Smooth muscle cell (in vitro differentiated cells): ENCODE measurements around the gene TRAF7. TPM values are rescaled to one million over a fixed set of nuclear protein-coding genes. Genes with fewer than 3 reads are reported as not detected.

Experiments
- DNase-seq: peaks from one replicate; lab custom pipeline; 2025; ENCODE audit not compliant: unreplicated experiment; lab: John Stamatoyannopoulos, UW
- H2AFZ ChIP-seq: fragments of 200-600 bp; sonication (generic); 2 replicates; pipeline ENCODE4 v1.6.0; 2016; ENCODE audit warnings: antibody characterized with exemption, low read depth, mild to moderate bottlenecking
- H3F3A ChIP-seq: fragments of 200-600 bp; sonication (generic); 2 replicates; pipeline ENCODE4 v1.6.0; 2017; ENCODE audit warnings: antibody characterized with exemption, low read depth
- H3K27ac ChIP-seq: fragments of 200-600 bp; sonication (generic); 2 replicates; pipeline ENCODE4 v1.5.1; 2016; ENCODE audit warnings: low read depth, mild to moderate bottlenecking
- H3K27me3 ChIP-seq: fragments of 200-600 bp; sonication (generic); 2 replicates; pipeline ENCODE4 v1.6.1; 2016; ENCODE audit warnings: low read depth, mild to moderate bottlenecking
- H3K36me3 ChIP-seq: fragments of 200-600 bp; sonication (generic); 2 replicates; pipeline ENCODE4 v1.5.1; 2016; ENCODE audit warnings: low read depth
- H3K4me1 ChIP-seq: fragments of 200-600 bp; sonication (generic); 2 replicates; pipeline ENCODE4 v1.5.1; 2016; ENCODE audit warnings: low read depth
- H3K4me2 ChIP-seq: fragments of 200-600 bp; sonication (generic); 2 replicates; pipeline ENCODE4 v1.6.0; 2016; ENCODE audit warnings: mild to moderate bottlenecking
- H3K4me3 ChIP-seq: fragments of 200-600 bp; sonication (generic); 2 replicates; pipeline ENCODE4 v1.5.1; 2016; ENCODE audit warnings: mild to moderate bottlenecking
- H3K79me2 ChIP-seq: fragments of 200-600 bp; sonication (generic); 2 replicates; pipeline ENCODE4 v1.6.0; 2016; ENCODE audit warnings: low read depth, mild to moderate bottlenecking
- H3K9ac ChIP-seq: fragments of 200-600 bp; sonication (generic); 2 replicates; pipeline ENCODE4 v1.6.0; 2016; ENCODE audit warnings: low read depth
- H3K9me3 ChIP-seq: fragments of 200-600 bp; sonication (generic); replicated peaks from 2 replicates; pipeline ENCODE4 v1.5.1; 2016; ENCODE audit warnings: low read depth
- H4K20me1 ChIP-seq: fragments of 200-600 bp; sonication (generic); 2 replicates; pipeline ENCODE4 v1.6.0; 2016; ENCODE audit warnings: low read depth
- CTCF ChIP-seq: fragments of 200-600 bp; sonication (generic); IDR thresholded peaks from 2 replicates; pipeline ENCODE4 v1.5.1; 2017; ENCODE audit warnings: borderline replicate concordance, mild to moderate bottlenecking, antibody characterized with exemption; ENCODE audit not compliant: insufficient read depth, poor library complexity, severe bottlenecking
- WGBS: methylation state at CpG from one replicate; pipeline ENCODE4 v1.1.7; 2016; ENCODE audit warnings: low lambda C conversion rate; 5-methylcytosine and 5-hydroxymethylcytosine counted together
- polyA plus RNA-seq: library from polyadenylated mRNA; unstranded; fragments of >200 nt; fragmentation: Nextera tagmentation; extraction: Ambion mirVana; gene quantifications from 2 replicates; pipeline ENCODE4 v1.2.1, GENCODE V29; 2016
- total RNA-seq: library from RNA; depleted of rRNA; stranded (reverse); fragments of >200 nt; gene quantifications from 2 replicates; pipeline ENCODE4 v1.2.3, GENCODE V29; 2014

TRAF7 gene
- total and polyA plus RNA-seq, 2 experiments from 2014 or later = 27.5 to 52.6 TPM

DNA sequence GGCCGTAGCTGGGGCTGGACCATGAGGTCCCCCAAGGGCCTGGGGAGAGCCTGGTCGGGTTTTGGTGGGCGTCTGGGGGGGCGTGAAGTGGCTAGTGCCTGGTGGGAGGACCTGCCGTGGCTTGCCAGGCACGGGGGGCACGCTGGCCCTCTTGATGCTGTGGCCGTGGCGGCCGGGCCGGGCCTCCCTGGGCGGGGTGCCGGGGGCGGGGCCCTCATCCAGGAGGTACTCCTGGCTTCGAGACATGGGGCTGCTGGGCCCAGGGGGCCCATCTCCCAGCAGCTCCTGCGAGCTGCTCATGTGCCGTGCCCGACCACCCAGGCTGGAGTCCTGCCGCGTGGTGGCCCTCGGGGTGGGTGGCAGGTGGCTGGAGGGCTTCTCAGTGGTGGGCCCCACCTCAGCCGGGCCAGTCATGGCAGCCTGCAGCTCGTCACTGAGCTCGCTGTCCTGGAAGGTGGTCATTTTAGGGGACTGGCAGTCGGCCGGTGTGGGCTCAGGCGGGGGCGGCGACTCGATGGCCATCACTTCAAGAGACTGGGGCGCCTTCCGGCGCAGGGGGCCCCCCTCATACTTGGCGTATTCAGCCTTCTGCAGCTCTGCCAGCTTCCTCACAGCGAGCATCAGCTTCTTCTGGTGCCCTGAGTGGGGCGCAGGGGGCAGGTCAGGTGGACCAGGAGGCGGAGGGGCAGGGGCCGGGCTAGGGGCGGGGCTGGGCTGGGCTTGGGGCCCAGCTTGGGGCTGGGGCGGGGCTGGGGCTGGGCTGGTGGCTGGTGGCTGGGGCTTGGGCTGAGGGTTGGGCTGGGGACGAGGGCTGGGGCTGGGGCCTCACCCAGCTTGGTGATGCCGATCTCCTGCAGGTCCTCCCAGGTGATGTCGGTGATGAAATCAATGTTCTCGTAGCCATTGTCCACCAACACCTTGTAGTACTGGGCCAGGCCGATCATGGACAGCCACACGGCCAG is 25.7 kb downstream of the TRAF7 start:
- H3F3A ChIP-seq = no peaks in the 10 kb centered on the region

GRCh38 chr16:2181952-2182351 is 26.4 kb downstream of the TRAF7 start:
- no peak overlapping the region for H3K4me3 ChIP-seq
- H3K4me1 ChIP-seq = no peaks in the 10 kb centered on the region
- no peaks in the 10 kb centered on the region for H3K27me3 ChIP-seq
- no peak overlapping the region for H3K27ac ChIP-seq
- no peak overlapping the region for H3K9ac ChIP-seq
- DNase-seq = no peak
- H3K9me3 ChIP-seq = no peaks in the 10 kb centered on the region
- no peak overlapping the region for H2AFZ ChIP-seq
- no peaks in the 10 kb centered on the region for H3K79me2 ChIP-seq
- no peaks in the 10 kb centered on the region for H3K36me3 ChIP-seq
- no peak overlapping the region for H3K4me2 ChIP-seq
- no peaks in the 10 kb centered on the region for H4K20me1 ChIP-seq
- no peaks in the 10 kb centered on the region for H3F3A ChIP-seq
- 94% methylated on average over 20 of the region's 20 CpGs for WGBS
- no peak for TF ChIP-seq CTCF

More for the DNA sequence above, 25.7 kb downstream of the TRAF7 start:
- H3K4me1 ChIP-seq = no peaks in the 10 kb centered on the region
- H3K79me2 ChIP-seq = no peaks in the 10 kb centered on the region
- no peaks in the 10 kb centered on the region for H3K36me3 ChIP-seq
- DNase-seq = no peak
- H2AFZ ChIP-seq = no peak overlapping the region
- H3K27me3 ChIP-seq = no peaks in the 10 kb centered on the region
- 95% methylated on average over 33 of the region's 46 CpGs for WGBS
- no peak for TF ChIP-seq CTCF
- H3K9me3 ChIP-seq = no peaks in the 10 kb centered on the region
- H3K9ac ChIP-seq = no peak overlapping the region
- no peak overlapping the region for H3K4me2 ChIP-seq
- no peak overlapping the region for H3K27ac ChIP-seq
- H3K4me3 ChIP-seq = no peak overlapping the region
- H4K20me1 ChIP-seq = no peaks in the 10 kb centered on the region

- DNase-seq = no peak
- no peaks in the 10 kb centered on the region for H3K9me3 ChIP-seq
- no peak overlapping the region for H3K27ac ChIP-seq
- no peaks in the 10 kb centered on the region for H3K79me2 ChIP-seq
- 97% methylated on average over 30 of the region's 30 CpGs for WGBS
- TF ChIP-seq CTCF = no peak
- H3K4me2 ChIP-seq = no peak overlapping the region
- no peaks in the 10 kb centered on the region for H3F3A ChIP-seq
- H3K9ac ChIP-seq = no peak overlapping the region
- H3K36me3 ChIP-seq = no peaks in the 10 kb centered on the region
- no peak overlapping the region for H2AFZ ChIP-seq
- no peaks in the 10 kb centered on the region for H3K4me1 ChIP-seq
- no peaks in the 10 kb centered on the region for H4K20me1 ChIP-seq
- H3K4me3 ChIP-seq = no peak overlapping the region
- no peaks in the 10 kb centered on the region for H3K27me3 ChIP-seq
Measured at GRCh38 chr16:2183671-2184070, 28.1 kb downstream of the TRAF7 start.
